ENCODE data around the gene POLRMT.
A peak's percentile ranks its signal among the peaks of the same experiment; 100 is the strongest.
"Not testable (repeated sequence)": the region's sequence is repeated elsewhere in the genome, so short reads cannot be mapped to it uniquely, and the experiment has no call there.

The POLRMT gene

DNA sequence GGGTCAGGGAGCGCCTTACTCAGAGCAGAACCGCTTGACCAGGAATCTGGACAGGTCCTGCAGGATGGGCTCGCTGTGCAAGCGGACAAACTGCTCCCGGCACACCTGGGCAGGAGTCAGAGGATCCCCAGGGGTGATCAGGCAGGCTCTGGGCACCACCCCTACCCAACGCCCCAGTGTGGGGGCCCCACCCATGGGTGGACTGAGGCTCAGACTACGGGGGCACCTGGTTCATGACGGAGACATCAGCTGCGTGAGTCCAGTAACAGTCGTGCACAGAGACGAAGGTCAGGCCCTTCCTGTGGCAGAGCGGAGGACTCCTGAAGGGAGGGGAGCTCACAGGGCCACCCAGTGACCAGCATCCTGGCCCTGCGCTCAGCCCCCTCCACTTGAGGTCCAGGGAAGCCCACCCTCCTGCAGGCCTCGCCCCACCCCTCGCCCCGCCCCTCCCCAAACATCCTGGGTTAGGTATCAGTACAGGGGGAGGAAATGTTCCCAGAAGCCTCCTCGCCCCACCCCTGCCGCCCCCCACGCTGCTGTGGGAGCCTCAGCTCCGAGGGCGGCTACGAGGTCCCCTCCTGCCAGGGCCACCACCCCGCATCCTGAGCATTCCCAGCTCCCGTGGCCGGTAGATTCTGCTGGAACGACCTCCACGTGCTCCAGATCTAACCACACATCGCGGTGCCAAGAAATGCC lies 15.6 kb downstream of the POLRMT start:
- no peak for DNase-seq (ENCODE audit: low read depth)
- no peak overlapping the region for H3K4me3 ChIP-seq (ENCODE audit: low read depth, low read length)

DNA sequence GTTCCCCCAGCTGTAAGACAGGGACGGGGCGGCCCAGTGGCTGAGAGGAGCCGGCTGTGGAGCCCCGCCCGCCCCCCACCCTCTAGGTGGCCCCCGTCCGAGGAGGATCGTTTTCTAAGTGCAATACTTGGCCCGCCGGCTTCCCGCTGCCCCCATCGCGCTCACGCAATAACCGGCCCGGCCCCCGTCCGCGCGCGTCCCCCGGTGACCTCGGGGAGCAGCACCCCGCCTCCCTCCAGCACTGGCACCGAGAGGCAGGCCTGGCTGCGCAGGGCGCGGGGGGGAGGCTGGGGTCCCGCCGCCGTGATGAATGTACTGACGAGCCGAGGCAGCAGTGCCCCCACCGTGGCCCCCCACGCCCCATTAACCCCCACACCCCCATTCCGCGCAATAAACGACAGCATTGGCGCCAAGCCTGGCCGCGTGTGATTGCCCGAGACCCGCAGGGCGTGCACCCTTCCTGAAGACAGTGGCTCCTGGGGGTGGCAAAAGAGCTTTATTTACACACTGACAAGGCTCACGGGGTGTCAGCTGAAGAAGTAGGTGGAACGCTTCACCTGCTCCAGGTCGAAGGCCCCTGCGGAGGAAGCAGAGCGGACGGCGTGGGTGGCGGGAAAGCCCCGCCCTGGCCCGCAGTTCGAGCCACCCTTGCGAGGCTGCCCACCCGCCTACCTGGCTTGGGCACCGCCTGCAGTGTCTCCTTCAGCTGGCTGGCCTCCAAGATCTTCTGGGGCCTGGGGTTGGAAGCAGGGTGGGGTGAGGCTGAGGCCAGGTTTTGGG lies 16.4 kb downstream of the POLRMT start:
- DNase-seq (ENCODE audit: low read depth), result no peak
- H3K4me3 ChIP-seq (ENCODE audit: low read depth, low read length), result no peak overlapping the region

DNA sequence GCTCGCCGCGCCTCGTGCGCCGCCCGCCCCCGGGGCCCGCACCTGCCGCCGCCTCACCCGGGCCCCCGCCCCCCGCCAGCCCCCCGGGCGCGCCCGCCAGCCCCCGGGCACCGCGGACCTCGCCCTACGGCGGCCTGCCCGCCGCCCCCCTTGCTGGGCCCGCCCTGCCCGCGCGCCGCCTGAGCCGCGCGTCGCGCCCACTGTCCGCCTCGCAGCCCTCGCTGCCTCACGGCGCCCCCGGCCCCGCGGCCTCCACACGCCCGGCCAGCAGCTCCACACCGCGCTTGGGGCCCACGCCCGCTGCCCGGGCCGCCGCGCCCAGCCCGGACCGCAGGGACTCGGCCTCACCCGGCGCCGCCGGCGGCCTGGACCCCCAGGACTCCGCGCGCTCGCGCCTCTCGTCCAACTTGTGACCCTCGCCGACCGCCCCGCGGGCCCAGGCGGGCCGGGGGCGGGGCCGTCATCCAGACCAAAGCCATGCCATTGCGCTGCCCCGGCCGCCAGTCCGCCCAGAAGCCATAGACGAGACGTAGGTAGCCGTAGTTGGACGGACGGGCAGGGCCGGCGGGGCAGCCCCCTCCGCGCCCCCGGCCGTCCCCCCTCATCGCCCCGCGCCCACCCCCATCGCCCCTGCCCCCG lies 17.2 kb downstream of the POLRMT start:
- no peak for DNase-seq (ENCODE audit: low read depth)
- H3K4me3 ChIP-seq (ENCODE audit: low read depth, low read length), result no peak overlapping the region

DNA sequence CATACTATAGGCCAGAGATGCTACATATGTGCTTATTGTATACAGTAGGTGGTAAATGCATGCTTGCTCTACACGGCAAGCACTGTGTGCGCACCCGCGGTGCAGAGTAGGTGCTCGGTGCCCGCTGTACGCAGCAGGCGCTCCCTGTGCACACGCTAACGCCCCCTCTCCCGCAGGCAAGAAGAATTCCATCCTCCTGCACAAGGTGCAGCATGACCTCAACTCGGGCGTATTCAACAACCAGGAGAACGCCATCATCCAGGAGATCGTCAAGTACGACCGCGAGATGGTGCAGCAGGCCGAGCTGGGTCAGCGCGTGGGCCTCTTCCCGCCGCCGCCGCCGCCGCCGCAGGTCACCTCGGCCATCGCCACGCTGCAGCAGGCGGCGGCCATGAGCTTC lies 17.7 kb downstream of the POLRMT start:
- DNase-seq (ENCODE audit: low read depth), result no peak

GRCh38 chr19:613732-614567 lies 19.4 kb downstream of the POLRMT start:
- no peak overlapping the region for H3K4me3 ChIP-seq (ENCODE audit: low read depth, low read length)
- no peak for DNase-seq (ENCODE audit: low read depth)

More for the DNA sequence above, 17.7 kb downstream of the POLRMT start:
- no peak overlapping the region for H3K4me3 ChIP-seq (ENCODE audit: low read depth, low read length)

DNA sequence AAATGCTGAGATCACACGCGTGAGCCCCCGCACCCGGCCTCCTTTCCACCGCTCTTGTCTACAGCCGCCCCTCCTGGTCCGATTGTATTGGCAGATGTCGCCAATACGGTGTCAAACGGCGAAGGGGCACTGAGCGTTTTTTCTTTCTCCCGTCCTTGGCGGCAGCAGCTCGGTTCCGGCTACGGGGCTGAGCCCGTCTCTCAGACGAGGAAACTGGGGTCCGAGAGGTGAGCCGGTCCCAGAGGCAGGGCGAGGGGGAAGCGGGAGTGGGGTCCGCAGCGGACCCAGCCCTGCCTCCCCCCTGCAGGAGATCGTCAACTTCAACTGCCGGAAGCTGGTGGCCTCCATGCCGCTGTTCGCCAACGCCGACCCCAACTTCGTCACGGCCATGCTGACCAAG lies 20.4 kb downstream of the POLRMT start:
- DNase-seq (ENCODE audit: low read depth), result no peak
- no peak overlapping the region for H3K4me3 ChIP-seq (ENCODE audit: low read depth, low read length)

- H3K4me3 ChIP-seq (ENCODE audit: low read depth, low read length), result no peak overlapping the region
- peak; percentile 94 for DNase-seq (ENCODE audit: low read depth)
Measured at GRCh38 chr19:611481-611868, 21.9 kb downstream of the POLRMT start.

DNA sequence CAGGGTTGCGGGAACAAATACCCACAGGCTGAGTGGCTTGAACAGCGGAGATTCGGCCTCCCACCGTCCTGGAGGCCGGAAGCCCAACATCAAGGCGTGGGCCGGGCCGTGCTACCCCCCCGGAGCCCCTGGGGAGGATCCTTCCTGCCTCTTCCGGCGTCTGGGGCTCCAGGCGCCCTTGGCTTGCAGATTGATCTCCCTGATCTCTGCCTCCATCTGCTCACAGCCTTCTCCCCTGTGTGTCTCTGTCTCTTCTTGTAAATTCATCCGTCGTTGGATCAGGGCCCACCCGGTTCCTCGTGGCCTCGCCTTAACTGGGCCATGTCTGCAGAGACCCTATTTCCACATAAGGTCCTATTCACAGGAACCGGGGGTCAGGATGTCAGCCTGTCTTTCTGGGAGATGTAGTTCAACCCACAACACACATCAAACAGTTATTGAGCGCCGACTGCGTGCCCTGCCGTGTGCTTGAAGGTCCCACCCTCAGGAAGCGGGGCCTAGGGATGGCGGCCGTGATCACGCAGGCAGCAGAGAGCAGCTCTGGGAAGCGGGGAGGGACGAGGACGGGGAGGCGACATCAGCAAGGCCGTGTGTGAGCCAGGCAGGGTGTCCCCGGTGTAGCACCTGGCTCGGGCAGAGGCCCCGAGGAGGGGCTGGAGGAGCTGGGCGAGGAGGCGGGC lies 22.4 kb downstream of the POLRMT start:
- no peak overlapping the region for H3K4me3 ChIP-seq (ENCODE audit: low read depth, low read length)
- DNase-seq (ENCODE audit: low read depth), result peak; percentile 87

- H3K4me3 ChIP-seq (ENCODE audit: low read depth, low read length), result no peak overlapping the region
- no peak for DNase-seq (ENCODE audit: low read depth)
Measured at GRCh38 chr19:610071-610800, 23.1 kb downstream of the POLRMT start.

GRCh38 chr19:609004-609346 lies 24.4 kb downstream of the POLRMT start:
- DNase-seq (ENCODE audit: low read depth), result no peak
- no peak overlapping the region for H3K4me3 ChIP-seq (ENCODE audit: low read depth, low read length)

DNA sequence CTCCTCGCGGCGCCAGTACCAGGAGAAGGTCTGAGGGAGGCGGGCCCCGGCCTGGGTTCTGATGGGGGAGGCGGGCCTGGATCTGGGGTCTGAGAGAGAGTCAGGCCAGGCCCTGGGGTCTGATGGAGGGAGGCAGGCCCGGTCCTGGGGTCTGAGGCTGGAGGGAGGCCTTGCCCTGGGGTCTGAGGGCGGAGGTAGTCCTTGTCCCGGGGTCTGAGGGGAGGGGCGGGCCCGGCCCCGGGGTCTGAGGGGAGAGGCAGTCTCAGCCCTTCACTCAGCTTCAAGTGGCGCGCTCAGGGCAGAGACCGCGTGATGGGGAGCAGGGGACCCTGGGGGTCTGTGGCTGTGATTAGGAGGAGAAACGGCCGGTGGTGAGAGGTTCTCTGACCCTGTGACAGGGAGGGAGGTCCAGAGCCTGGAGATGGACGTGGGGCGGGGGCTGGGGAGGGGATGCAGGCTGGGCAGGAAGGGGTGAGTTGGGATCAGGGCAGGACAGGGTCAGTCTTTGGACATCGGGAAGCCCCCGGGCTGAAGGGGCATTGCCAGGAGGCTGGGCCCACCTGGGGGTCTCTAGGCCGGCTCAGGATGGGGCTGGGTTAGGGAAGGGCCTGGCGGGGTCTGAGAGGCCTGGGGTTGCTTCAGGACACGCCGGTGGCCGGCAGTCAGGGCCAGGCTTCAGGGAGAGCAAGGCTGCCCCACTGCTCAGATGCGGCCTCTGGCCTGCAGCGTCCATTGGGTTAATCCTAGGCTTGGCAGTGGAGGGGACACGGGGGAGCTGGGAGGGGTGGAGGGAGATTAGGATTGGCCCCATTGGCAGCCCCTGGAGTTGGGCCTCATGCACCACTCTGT lies 25.0 kb downstream of the POLRMT start:
- no peak overlapping the region for H3K4me3 ChIP-seq (ENCODE audit: low read depth, low read length)

DNA sequence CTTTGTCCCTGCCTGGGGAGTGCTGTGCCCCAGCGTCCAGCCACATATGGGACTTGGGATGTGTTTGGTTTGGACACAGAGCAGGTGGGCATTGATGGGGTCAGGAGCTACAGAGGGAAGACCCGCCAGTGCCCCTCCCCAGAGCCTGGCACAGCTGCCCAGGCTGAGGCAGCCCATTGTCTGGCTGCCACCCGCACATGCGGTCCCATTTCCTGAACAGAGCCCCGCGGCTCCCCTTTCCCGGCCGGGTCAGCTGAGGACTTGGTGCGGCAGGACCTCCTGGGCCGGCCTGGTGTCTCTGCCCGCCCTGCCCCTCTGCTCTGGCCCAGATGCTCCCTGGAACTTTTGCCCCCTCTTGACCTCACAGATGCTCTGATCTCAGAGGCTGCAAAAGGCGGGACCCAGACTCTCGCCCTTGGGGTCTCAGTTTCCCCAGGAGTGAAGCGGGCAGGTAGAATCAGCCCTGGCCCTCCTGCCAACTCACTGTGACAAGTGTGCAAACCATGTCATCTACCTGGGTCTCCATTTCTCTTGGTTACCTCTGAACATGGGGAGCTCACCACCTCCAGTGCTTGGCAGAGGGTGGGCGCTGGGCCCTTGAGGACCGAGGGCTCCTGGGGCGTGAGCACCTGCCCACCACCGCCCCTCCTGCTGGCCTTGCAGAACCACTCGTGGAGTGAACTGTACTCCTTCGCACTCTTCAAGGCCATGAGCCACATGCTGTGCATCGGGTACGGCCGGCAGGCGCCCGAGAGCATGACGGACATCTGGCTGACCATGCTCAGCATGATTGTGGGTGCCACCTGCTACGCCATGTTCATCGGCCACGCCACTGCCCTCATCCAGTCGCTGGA lies 25.8 kb downstream of the POLRMT start:
- no peak overlapping the region for H3K4me3 ChIP-seq (ENCODE audit: low read depth, low read length)
- DNase-seq (ENCODE audit: low read depth), result no peak

More for the DNA sequence above, 25.0 kb downstream of the POLRMT start:
- no peak for DNase-seq (ENCODE audit: low read depth)

DNA sequence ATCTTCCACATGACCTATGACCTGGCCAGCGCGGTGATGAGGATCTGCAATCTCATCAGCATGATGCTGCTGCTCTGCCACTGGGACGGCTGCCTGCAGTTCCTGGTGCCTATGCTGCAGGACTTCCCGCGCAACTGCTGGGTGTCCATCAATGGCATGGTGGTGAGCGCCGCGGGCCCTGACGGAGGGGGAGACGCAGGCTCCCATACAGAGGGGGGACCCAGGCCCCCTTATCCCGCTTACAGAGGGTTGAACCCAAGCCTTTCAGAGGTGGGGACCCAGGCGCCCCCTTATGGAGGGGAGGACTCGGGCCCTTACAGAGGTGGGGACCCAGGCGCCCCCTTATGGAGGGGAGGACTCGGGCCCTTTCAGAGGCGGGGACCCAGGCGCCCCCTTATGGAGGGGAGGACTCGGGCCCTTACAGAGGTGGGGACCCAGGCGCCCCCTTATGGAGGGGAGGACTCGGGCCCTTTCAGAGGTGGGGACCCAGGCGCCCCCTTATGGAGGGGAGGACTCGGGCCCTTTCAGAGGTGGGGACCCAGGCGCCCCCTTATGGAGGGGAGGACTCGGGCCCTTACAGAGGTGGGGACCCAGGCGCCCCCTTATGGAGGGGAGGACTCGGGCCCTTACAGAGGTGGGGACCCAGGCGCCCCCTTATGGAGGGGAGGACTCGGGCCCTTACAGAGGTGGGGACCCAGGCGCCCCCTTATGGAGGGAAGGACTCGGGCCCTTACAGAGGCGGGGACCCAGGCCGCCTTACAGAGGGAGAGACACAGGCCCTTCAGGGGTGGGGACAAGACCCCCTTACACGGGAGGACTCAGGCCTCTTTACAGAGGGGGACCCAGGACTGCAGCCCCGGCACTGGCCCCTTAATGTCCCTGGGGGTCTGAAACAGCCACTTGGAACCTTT lies 28.0 kb downstream of the POLRMT start:
- DNase-seq (ENCODE audit: low read depth); H3K4me3 ChIP-seq (ENCODE audit: low read depth, low read length): not testable (repeated sequence)

DNA sequence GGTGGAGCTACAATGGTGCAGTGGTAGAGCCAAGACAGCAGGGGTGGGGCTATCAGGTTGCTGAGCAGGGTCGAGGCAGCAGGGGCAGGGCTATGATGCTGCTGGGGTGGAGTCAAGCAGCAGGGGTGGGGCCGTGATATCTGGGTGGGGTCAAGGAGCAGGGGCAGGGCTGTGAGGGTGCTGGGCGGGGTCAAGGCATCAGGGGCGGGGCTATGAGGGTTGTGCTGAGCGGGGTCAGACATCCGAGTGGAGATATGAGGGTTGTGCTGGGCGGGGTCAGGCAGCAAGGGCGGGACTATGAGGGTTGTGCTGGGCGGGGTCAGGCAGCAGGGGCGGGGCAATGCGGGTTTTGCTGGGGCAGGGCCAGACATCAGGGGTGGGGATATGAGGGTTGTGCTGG lies 29.0 kb downstream of the POLRMT start:
- no peak for DNase-seq (ENCODE audit: low read depth)
- H3K4me3 ChIP-seq (ENCODE audit: low read depth, low read length), result no peak overlapping the region

DNA sequence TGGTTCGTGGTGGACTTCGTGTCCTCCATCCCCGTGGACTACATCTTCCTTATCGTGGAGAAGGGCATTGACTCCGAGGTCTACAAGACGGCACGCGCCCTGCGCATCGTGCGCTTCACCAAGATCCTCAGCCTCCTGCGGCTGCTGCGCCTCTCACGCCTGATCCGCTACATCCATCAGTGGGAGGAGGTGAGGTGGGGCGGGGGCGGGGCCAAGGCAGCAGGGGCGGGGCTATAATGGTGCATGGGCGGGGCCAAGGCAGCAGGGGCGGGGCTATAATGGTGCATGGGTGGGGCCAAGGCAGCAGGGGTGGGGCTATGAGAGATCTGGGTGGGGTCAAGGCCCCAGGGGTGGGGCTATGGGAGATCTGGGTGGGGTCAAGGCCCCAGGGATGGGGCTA lies 29.6 kb downstream of the POLRMT start:
- not testable (repeated sequence) for H3K4me3 ChIP-seq (ENCODE audit: low read depth, low read length); DNase-seq (ENCODE audit: low read depth)

DNA sequence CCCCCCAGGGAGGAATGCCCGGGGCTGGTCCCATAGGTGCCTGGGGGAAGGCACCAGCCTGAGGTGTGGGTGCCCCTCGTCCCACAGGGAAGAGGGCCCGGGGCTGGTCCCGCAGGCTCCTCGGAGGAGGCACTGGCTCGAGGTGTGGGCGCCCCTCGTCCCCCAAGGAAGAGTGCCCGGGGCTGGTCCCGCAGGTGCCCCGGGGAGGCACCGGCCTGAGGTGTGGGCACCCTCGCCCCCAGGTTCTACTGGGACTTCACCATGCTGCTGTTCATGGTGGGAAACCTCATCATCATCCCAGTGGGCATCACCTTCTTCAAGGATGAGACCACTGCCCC lies 30.1 kb downstream of the POLRMT start:
- not testable (repeated sequence) for DNase-seq (ENCODE audit: low read depth); H3K4me3 ChIP-seq (ENCODE audit: low read depth, low read length)
